CD4-positive, alpha-beta T cell (primary cell): ENCODE measurements around the gene TMIE. TPM values are rescaled to one million over a fixed set of nuclear protein-coding genes. Genes with fewer than 3 reads are reported as not detected.

Experiments used
- ATAC-seq: fragments of 200-7000 bp; cut with Tn5 transposase; one replicate; pipeline ENCODE4 v1.10.0; 2022; ENCODE audit warnings: mild to moderate bottlenecking; ENCODE audit not compliant: poor library complexity
- CTCF ChIA-PET: fragments of 350-600 bp; sonication (Branson Sonifier 250); formaldehyde crosslinking; loops from one replicate; lab custom pipeline; 2021; ENCODE audit warnings: antibody characterized with exemption, inconsistent platforms; lab: Charles Lee
- POLR2A ChIA-PET: fragments of 350-600 bp; sonication (Branson Sonifier 250); formaldehyde crosslinking; loops from one replicate; lab custom pipeline; 2021; ENCODE audit warnings: antibody characterized with exemption, inconsistent platforms; lab: Charles Lee
- DNase-seq, 14 experiments: peaks; one replicate each; pipeline ENCODE4 v3.0.0-alpha.2; 2013 to 2020; ENCODE audit warnings: mixed read lengths in 2 of 14
- H3K27ac ChIP-seq, 2 donors: one replicate each; pipeline versions ENCODE4 v1.5.1 to v1.7.0; 2013; ENCODE audit warnings: low read length in 2 of 2, low read depth in 1 of 2, mild to moderate bottlenecking in 1 of 2
- H3K27me3 ChIP-seq, 2 experiments: 1 replicate in 1 of 2; 2 replicates in 1 of 2; pipeline versions ENCODE4 v1.6.1 to v1.7.0; 2013; ENCODE audit warnings: low read length in 2 of 2, control low read depth in 1 of 2, mild to moderate bottlenecking in 1 of 2, moderate library complexity in 1 of 2; ENCODE audit not compliant: insufficient read depth in 2 of 2, control insufficient read depth in 1 of 2
- H3K36me3 ChIP-seq: one replicate; pipeline ENCODE4 v1.6.1; 2013; ENCODE audit warnings: low read length, control low read depth; ENCODE audit not compliant: insufficient read depth
- H3K4me1 ChIP-seq: one replicate; pipeline ENCODE4 v1.6.1; 2013; ENCODE audit warnings: low read length, control low read depth; ENCODE audit not compliant: insufficient read depth
- H3K4me3 ChIP-seq: one replicate; pipeline ENCODE4 v1.5.1; 2013; ENCODE audit warnings: mild to moderate bottlenecking, low read length, moderate library complexity
- H3K9me3 ChIP-seq, 2 experiments: 1 replicate in 1 of 2; 2 replicates in 1 of 2; pipeline versions ENCODE4 v1.6.1 to v1.7.0; 2013; ENCODE audit warnings: low read length in 2 of 2, mild to moderate bottlenecking in 2 of 2, control low read depth in 1 of 2, moderate library complexity in 1 of 2; ENCODE audit not compliant: control insufficient read depth in 1 of 2, insufficient read depth in 1 of 2
- H3K27ac Mint-ChIP-seq: one replicate; pipeline ENCODE4 v1.8.0; 2020; ENCODE audit warnings: mixed read lengths
- H3K27me3 Mint-ChIP-seq: one replicate; pipeline ENCODE4 v1.8.0; 2021; ENCODE audit warnings: mixed read lengths
- H3K36me3 Mint-ChIP-seq: one replicate; pipeline ENCODE4 v1.8.0; 2021; ENCODE audit warnings: low read depth, mixed read lengths
- H3K4me1 Mint-ChIP-seq: one replicate; pipeline ENCODE4 v1.8.0; 2021; ENCODE audit warnings: low read depth, mixed read lengths
- H3K4me3 Mint-ChIP-seq: one replicate; pipeline ENCODE4 v1.8.0; 2020; ENCODE audit warnings: mild to moderate bottlenecking, mixed read lengths
- H3K9me3 Mint-ChIP-seq: one replicate; pipeline ENCODE4 v1.8.0; 2020; ENCODE audit warnings: mixed read lengths
- CTCF ChIP-seq: fragments of 200-600 bp; IDR thresholded peaks from one replicate; pipeline ENCODE4 v1.8.0; 2022; ENCODE audit warnings: antibody characterized with exemption, mild to moderate bottlenecking
- intact Hi-C, 2 experiments: fragments of 100-400 bp; cut with DNase I in 1 of 2; cut with micrococcal nuclease in 1 of 2; formaldehyde crosslinking; loops; one replicate each; pipeline versions ENCODE4 v1.15.1 to v1.9.0; 2023 to 2025; cut with DNase I, micrococcal nuclease
- total RNA-seq, 174 experiments: library from RNA in 2 of 174; stranded (reverse) in 2 of 174; gene quantifications; one replicate each; pipeline ENCODE4 v1.2.3 and lab custom pipeline; 2021 to 2026

The TMIE gene
- total RNA-seq, 2 experiments from 2014 or later, result 0.92 to 1.2 TPM

DNA sequence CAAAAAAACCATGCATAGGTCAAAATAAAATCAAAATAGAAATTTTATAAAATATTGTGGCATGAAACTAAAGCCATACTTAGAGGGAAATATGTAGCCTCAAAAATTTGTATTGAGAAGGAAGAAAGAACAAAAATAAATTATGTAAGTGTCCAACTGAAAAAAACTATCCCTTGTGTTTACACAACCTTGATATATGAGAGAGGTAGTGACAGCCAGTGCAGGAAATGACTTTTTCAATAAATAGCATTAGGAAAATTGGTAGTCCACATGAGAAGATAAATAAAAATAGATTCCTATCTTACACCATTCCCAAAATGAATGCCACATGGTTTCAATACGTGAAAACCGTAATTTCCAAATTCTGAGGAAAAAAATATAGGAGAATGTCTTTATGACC lies 29.6 kb downstream of the TMIE start:
- ChIA-PET POLR2A (no interaction called here), CTCF (no interaction called here)
- H3K9me3 Mint-ChIP-seq, result no peaks in the 10 kb centered on the region
- Histone ChIP-seq H3K36me3 (no peaks in the 10 kb centered on the region), H3K27ac (no peak overlapping the region), H3K4me1 (no peaks in the 10 kb centered on the region), H3K9me3 (no peaks in the 10 kb centered on the region), H3K27me3 (no peaks in the 10 kb centered on the region), H3K4me3 (no peak overlapping the region)
- no peak overlapping the region for H3K27ac Mint-ChIP-seq
- H3K36me3 Mint-ChIP-seq, result no peaks in the 10 kb centered on the region
- H3K27me3 Mint-ChIP-seq, result peaks cover 14% of the 10 kb centered on the region
- ATAC-seq (no peak), DNase-seq (no peak)
- no peak overlapping the region for H3K4me3 Mint-ChIP-seq
- no peak for TF ChIP-seq CTCF
- H3K4me1 Mint-ChIP-seq, result no peaks in the 10 kb centered on the region
- intact Hi-C loops, result no loop called here

GRCh38 chr3:46731795-46732194 lies 30.6 kb downstream of the TMIE start:
- POLR2A ChIA-PET, result no interaction called here
- H3K27ac Mint-ChIP-seq, result no peak overlapping the region
- Histone ChIP-seq H3K27me3 (no peaks in the 10 kb centered on the region), H3K4me1 (no peaks in the 10 kb centered on the region), H3K27ac (no peak overlapping the region), H3K4me3 (no peak overlapping the region), H3K9me3 (no peaks in the 10 kb centered on the region), H3K36me3 (no peaks in the 10 kb centered on the region)
- peaks cover 14% of the 10 kb centered on the region for H3K27me3 Mint-ChIP-seq
- no peak for TF ChIP-seq CTCF
- no peak for ATAC-seq
- H3K4me1 Mint-ChIP-seq, result no peaks in the 10 kb centered on the region
- H3K9me3 Mint-ChIP-seq, result no peaks in the 10 kb centered on the region
- intact Hi-C loops, result no loop called here
- no peak overlapping the region for H3K4me3 Mint-ChIP-seq
- H3K36me3 Mint-ChIP-seq, result no peaks in the 10 kb centered on the region
- DNase-seq, result no peak
- CTCF ChIA-PET, result no interaction called here

GRCh38 chr3:46733026-46733800 lies 32.0 kb downstream of the TMIE start:
- no peaks in the 10 kb centered on the region for H3K36me3 ChIP-seq
- no peaks in the 10 kb centered on the region for H3K4me1 Mint-ChIP-seq
- peaks cover 14% of the 10 kb centered on the region for H3K27me3 Mint-ChIP-seq
- CTCF ChIA-PET, result no interaction called here
- H3K27me3 ChIP-seq, result peaks cover 0 to 4% of the 10 kb centered on the region in 2 experiments
- H3K27ac ChIP-seq, result no peak overlapping the region
- intact Hi-C loops, result no loop called here
- POLR2A ChIA-PET, result no interaction called here
- ATAC-seq, result no peak
- no peak overlapping the region for H3K4me3 Mint-ChIP-seq
- TF ChIP-seq CTCF, result no peak
- H3K9me3 ChIP-seq, result no peaks in the 10 kb centered on the region
- no peaks in the 10 kb centered on the region for H3K36me3 Mint-ChIP-seq
- DNase-seq, result no peak
- H3K4me1 ChIP-seq, result no peaks in the 10 kb centered on the region
- H3K4me3 ChIP-seq, result no peak overlapping the region
- H3K9me3 Mint-ChIP-seq, result no peaks in the 10 kb centered on the region
- no peak overlapping the region for H3K27ac Mint-ChIP-seq
